ENCODE measurements around the gene B4GALT6.

B4GALT6 gene

GRCh38 chr18:31658670-31659575 lies 25.5 kb downstream of the B4GALT6 start:
- no peak for DNase-seq (ENCODE audit: low spot score)

DNA sequence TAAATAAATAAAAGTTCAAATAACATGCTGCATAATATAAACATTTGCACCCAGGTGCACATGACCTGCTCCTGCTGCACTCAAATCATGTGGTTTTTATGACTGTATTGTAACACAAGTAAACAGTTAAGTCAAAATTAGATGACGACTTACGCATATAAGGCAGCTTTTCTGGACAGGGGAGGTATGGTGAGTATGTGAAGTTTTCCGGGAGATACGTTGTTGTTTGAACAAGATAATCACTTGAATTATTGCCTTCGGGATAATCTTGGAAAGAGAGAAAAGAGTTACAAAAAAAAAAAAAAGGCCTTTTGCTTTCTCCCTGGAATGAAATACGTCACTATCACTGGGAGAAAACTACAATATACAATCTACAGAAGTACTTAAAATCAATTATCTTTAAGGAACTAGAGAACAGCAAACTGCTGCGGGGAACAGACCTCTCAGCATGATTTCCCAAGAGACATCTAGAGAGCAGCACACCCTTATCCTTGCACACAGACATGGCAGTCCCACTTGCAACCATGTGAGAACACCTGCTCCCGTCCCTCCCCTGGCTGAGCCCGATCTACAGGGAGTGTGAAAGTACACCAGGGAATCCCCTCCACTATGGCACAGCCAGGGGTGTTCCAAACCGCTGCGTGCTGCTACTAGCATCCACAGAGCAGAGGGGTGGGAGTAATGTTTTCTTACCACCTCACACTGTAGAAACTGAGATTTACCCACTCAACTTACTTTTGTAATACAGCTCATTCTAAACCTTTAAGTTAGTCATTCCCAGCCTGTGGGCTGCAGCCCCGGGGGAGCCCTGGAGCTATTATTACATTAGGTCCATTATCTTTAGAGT lies 26.3 kb downstream of the B4GALT6 start:
- DNase-seq (ENCODE audit: low spot score), result no peak

- no peak for DNase-seq (ENCODE audit: low spot score)
Measured at GRCh38 chr18:31656754-31657153, 27.6 kb downstream of the B4GALT6 start.

DNA sequence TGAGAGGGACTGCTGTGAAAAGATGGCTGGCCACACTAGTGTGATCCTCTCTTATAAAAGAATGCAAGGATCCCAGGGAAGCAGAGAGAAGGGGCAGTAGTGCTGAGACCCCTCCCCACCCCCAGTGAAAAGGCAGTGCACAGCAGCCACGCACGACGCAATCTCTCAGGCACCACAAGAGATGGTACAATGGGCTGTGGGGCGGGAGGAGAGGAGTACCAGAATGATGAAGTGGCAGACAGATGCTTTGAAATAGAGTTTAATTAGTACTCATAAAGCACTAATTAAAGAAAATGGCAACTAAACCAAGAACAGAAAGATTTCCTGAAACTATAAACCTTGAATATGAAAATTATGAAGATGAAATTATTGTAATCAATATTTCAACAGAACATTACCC lies 29.0 kb downstream of the B4GALT6 start:
- DNase-seq (ENCODE audit: low spot score), result no peak

DNA sequence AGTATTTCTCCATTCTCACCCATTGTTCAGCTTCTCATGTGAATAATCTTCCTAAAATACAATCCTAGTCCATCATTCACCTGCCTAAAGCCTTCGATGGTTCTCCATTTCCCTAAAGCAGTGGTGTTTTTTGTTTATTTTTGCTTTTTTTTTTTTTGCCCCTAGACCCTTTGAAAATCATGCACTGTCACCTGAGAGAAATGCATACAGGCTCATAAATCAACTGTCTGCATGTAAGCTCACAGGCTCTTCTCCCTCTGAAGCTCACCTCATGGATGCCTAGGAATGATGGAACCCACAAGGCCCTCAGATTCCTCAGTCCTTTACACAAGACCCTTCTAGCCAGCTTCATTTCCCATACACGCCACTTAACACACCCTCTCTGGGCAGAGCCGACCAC lies 31.5 kb downstream of the B4GALT6 start:
- DNase-seq (ENCODE audit: low spot score), result no peak

DNA sequence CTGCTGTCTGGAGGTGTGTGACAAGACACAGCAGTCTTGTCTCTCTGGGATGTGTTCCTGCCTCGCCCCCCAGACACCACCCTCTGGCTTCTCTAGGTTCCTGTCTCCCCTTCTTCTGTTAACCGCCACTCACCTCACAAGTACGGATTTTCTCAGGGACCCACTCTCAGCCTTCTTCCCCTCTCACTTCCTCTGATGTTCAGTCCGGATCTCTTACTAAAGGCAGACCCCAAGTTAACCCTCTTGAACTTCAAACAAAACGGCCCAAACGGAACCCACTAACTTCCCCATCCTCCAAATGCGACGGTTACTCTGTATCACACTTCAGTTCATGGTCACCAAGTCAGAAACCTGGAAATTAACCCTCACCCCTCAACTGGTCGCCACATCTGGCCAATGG lies 32.0 kb downstream of the B4GALT6 start:
- DNase-seq (ENCODE audit: low spot score), result no peak

DNA sequence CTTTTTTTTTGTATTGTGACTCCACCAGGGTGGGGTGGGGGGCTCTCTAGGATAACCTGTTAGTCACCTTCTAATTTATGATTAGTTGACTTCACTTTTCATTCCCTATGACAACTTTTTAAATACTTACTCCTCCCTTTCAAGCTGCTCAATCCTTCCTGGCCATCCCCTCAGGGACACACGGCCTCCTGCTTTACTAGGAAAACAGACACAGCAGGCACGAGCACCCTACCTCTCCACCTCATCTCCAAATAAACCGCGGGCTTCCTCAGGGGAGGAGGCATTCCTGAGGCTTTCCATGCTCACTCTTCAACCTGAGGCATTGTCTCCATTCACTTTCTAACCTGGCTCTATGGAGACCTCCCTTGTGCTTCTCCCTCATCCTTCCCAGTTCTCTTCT lies 33.0 kb downstream of the B4GALT6 start:
- DNase-seq (ENCODE audit: low spot score), result no peak

- no peak for DNase-seq (ENCODE audit: low spot score)
Measured at GRCh38 chr18:31649978-31650719, 34.2 kb downstream of the B4GALT6 start.

DNA sequence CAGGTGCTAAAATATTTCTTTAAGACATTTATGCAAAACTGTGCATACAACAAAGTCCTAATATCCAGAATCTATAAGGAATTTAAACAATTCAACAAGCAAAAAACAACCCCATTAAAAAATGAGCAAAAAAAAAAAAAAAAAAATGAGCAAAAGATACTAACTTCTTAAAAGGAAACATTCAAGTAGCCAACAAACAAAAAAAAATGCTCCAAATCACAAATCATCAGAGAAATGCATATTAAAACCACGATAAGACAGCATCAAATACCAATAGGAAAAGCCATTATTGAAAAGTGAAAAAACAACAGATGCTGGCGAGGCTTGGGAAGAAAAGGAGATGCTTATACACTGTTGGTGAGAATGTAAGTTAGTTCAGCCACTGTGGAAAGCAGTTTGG lies 34.9 kb downstream of the B4GALT6 start:
- no peak for DNase-seq (ENCODE audit: low spot score)

DNA sequence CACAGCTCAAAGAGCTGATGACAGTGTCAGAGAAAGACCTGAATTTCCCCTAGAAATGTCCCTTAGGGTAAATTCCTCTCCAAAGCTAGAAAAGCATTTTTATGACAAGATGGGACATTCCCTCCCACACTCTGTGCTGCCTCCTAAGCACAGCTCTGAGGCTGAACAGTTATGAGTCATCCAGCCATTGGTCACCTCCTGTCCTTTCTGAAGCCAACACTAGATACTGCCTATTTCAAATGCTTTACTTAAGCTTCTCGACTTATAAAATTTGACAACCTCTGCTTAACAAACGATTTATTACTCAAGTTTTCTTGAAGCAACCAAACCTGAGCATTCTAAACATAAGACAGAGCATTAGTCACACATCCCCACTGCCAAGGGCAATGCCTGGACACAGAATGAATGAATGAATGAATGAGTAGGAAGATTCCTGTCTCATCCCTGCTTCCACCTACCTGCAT lies 35.4 kb downstream of the B4GALT6 start:
- peak; percentile 18 for DNase-seq (ENCODE audit: low spot score)

DNA sequence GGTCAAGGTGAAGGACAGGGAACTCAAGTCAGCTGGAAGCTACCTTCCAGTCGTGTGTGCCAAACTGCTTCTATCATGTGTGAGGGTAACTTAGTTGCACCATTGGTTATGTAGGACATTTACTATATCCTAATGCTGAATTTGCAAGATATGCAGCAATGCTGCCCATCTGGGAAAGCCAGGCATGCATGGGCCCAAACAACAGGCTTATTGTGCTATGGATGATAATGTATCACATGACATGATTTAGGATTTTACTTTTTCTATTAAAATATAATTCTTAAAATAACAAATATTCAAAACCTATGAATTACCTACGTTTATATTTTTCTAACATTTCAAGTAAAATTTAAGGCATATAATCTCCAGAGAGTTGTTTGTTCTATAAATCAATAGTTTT lies 35.9 kb downstream of the B4GALT6 start:
- no peak for DNase-seq (ENCODE audit: low spot score)

GRCh38 chr18:31647127-31647753 lies 37.1 kb downstream of the B4GALT6 start:
- DNase-seq (ENCODE audit: low spot score), result no peak

- DNase-seq (ENCODE audit: low spot score), result no peak
Measured at GRCh38 chr18:31646332-31647126, 37.9 kb downstream of the B4GALT6 start.

DNA sequence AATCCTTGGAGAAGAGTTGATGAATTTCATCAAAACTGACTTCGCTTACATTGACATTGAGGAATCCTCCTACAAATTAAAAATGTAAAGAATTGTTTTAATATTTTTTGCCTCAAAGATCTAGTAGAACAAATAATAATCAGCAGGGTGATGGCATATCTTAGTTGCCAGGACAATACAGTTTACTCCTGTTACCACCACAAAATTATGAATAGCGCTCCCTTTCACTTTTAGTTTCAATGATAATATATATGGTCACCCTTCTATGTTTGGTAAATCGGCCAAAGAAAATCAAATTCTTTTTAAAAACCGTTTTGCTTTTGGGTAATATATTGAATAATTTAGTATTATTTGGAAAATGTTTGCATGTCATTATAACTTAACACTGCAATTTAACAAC lies 39.0 kb downstream of the B4GALT6 start:
- DNase-seq (ENCODE audit: low spot score), result no peak

DNA sequence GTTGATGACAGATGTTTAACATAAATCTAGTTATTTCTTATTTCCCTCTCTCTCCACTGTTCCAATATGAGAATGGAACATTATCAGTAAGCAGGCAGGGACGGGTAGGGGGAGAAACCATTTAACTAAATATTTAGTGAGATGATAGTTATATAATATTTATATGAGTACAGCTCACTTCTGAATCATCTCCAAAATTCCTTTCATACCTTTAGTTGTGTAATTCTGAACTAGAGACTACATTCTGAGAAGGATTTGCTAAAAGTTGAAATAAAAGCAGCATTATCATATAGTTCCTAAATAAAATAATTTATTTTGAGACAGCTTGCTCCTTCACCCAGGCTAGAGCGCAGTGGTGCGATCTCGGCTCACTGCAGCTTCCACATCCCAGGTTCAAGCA lies 41.4 kb downstream of the B4GALT6 start:
- DNase-seq (ENCODE audit: low spot score), result no peak

GRCh38 chr18:31637445-31637844 lies 46.9 kb downstream of the B4GALT6 start:
- DNase-seq (ENCODE audit: low spot score), result no peak

- no peak for DNase-seq (ENCODE audit: low spot score)
Measured at GRCh38 chr18:31636387-31636786, 48.0 kb downstream of the B4GALT6 start.

GRCh38 chr18:31634331-31634713 lies 50.1 kb downstream of the B4GALT6 start:
- DNase-seq (ENCODE audit: low spot score), result no peak

DNA sequence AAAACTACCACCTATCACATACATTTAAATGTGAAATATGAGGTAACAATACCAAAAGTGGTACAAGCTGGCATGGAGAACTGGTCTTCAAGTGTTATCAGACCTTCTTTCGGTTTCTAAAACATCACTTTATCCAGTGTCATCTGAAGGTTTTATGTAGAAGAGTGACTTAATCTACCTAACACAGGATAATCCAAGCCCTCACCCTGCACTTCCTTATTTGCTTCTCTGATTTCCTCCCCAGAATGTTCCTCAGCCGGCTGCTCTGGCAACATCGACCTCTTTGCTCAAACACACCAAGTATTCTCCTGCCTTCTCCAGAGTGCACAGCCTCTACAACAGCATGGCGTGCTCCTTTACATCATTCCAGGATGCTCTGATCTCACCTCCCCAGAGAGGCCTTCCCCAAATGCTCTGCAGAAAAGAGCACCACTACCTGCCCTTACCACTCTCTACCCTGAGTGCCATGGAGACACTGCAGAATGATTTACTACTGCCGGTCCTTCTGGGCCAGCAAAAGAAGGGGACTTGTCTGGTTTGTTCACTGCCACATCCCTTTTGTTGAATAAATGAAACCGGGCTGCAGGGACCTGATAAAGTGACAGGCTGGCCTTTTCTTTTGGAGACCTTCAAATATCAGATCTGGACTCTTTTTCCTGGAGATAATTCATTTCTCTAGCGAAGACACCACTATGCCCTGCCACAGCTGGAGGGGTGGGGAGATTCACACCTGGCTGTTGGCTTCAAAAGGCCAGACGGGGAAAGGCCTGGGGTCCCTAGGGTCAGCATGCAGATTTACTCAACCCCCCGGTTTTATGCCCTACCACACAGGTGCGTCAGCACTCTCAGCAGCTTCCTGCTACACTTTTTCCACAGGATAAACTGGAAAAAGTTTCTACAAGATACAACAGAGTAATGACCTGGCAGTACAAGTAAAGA lies 50.7 kb downstream of the B4GALT6 start:
- no peak for DNase-seq (ENCODE audit: low spot score)

DNA sequence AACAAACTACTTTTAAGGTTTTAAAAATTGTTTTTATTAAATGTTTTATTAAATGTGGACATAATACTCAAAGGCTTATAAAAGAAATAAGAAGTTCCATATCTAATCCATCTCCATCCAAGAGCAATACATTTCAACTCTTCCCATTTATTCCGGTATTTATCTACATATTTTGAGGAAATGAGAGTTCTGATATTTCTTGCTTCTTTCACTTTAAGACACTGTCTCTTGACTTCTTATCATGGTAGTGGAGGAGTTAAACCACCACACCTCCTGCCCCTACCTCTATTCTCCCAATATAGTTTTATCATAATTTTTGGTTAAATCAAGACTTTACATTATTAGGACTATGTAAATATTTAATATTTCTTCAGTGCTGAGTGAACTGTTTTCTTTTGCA lies 52.0 kb downstream of the B4GALT6 start:
- DNase-seq (ENCODE audit: low spot score), result no peak
